HL-60/S4 treated with phorbol 12-myristate 13-acetate at 8.2 ng/mL for 4 days and 3 days (cell line): ENCODE data around the gene AIG1.
"Not testable (repeated sequence)": the region's sequence is repeated elsewhere in the genome, so short reads cannot be mapped to it uniquely, and the experiment has no call there.

ENCODE experiments used
- in situ Hi-C: fragments of 300-500 bp; cut with MboI; formaldehyde crosslinking; loops from 2 replicates; pipeline ENCODE4 v1.15.0; 2022; ENCODE audit warnings: low sequenced_read_pairs

Gene AIG1

DNA sequence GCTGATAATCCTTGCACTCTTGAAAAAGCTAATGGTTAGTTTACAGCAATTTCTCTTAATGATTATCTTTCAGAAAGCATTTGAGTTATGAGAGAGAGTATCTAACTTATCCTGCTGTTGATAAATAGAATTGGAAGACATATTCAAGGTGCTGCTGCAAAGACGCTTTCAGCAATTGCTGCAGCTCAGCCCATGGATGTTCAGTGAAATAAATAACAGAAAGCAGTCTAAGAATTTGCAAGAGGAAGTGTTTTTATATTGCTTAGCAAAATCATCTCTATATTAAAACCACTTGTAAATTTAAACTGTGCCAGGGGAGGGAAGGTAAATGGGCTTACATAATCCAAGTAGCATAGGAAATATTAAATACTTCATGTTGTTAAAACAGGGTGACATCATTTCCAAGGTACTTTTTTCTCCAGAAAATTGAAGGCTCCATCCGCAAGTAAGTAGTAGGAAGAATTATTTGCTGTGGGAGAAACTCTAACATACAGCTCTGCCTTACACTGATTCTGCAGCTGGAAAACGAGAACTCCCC is 201.3 kb downstream of the AIG1 start:
- in situ Hi-C loops: no loop called here

DNA sequence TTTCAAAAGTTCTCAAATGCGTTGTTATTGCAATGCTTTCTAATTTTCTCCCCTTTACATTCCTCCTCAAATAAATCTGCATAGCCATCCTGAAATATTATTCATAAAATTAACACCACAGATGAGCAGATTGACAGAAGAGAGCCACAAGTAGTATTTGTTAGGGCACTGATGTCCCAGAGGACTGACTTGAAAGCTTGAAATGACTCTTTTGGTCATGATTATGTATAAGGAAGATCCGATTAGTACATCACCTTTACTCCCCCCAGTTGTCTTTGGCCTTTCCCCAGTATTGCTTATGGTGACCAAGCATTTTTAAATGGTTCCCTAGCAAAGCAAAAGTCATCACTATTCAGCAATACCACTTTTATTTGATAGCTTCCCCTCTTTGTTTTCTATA is 202.2 kb downstream of the AIG1 start:
- in situ Hi-C loops: no loop called here

DNA sequence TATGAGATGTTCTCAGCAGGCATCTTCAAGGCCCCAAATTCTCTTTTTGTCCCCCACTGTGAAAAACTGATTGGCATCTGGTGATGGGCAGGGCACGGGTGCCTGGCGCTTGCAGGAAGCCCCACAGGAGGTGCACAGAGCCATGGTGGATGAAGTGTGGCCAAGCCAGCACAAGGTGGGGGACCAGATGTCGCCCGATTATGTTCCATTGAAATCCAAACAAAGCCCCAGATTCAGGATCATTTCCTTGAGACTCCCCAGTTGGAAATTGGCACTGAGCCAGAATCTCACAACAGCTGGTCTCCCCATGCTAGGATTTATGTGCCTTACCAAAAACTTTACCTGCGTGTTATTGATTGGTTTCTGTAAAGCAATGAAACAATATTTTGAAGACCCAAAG is 203.7 kb downstream of the AIG1 start:
- in situ Hi-C loops: no loop called here

DNA sequence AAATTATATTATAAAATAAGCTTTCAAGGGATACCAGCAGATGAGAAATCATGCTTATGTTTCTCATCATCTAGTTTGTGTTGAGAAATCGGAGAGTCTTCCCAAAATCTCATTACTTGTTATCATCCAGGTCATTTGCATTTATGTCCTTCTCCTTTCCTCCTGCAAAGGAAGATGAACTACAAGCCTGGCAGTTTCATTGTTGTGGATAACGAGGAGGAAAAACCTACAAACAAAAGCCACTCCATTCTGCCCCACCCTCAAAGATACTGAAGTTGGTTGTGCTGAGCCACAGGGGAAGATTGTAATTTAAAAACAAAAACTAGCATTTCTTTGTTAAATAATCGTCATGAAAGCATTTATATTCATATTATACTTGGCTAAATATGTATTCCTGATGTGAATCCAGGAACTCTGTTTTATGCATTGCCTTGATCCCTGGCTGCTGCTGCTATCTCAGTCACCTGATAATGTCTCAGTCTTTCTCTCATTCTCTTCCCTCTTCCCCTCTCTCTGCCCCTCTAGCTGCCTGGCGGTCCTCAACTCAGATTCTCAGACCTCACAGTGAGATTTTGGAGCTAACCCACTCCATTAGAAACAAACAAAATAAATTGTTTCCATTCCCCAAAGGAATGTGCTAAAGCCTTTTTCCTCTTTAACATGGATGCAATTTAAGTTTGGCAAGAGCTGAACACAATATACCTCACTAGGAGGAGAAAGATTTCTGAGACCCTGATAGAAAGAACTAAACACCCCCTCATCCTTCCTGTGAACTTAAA is 204.5 kb downstream of the AIG1 start:
- in situ Hi-C loops: no loop called here

DNA sequence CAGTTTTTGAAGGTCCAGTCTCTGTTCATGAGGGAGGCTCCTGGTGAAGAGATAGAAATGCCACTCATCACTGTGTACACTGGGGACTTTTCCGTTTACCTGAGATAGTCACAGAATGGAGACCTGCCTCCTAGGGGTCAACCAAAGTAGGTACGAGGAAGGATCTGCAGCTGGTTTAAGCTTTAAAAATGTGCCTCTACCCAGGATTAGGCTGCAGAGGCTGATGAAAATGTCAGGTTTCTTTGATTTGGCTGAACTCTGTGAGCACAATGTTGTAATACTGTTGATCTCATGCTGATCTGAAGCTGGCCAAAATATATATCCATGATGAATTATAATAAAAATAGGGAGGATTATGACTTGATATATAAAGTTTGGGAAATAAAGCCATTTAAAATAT is 207.1 kb downstream of the AIG1 start:
- in situ Hi-C loops: no loop called here

DNA sequence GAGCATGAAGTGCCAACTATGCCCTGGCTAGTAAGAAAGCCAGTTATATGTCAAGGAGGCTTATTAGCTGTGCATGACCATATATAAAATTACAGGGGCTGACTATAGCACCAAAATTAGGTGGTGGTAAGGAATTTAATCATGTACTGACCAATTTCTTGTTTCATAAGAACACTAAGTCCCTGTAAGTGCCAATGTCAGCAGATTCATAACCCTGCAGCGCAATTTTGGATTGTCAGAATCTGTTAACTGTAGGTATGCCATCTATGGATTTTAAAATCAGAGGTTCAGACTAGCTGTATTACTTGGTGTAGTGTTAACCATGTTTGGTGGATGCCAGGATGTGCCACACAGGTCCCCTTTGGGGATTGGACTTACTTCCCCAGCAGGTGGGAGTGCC is 207.8 kb downstream of the AIG1 start:
- in situ Hi-C loops: no loop called here

DNA sequence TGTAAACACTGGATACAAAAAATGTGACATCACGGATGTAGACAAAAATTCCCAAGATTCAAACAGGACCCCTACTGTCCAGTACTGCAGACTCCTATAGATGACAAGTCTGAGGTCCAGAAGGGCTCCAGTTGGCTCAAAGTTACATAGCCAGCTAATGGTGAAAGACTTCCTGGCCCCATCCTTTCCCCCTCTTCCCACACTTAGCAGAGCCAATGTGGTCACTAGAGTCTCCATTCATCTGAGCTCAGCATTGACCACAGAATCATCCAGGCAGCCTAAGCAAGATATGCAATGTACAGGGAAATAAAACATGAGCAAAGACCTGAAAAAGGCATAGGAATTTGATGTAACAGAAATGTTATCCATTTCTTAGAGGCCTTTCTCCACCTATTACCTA is 209.3 kb downstream of the AIG1 start:
- in situ Hi-C loops: no loop called here

DNA sequence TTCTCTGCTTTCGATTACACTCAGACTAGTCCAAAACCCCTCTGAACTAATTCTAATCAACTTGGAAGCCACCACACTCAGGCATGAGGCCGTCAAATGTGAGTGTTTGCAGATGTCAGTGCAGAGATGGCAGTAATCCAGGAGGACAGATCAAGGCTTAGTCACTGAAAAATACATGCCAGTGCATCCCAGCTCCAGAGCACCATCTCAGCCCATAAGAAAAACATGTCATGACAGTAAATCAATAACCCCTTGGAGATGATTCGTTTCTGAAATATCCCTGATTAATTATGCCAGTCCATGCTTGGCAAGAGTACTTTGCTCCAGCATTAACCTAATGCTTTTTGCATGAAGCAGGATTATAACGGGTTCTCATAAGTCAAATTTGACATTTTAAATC is 210.3 kb downstream of the AIG1 start:
- in situ Hi-C loops: no loop called here

DNA sequence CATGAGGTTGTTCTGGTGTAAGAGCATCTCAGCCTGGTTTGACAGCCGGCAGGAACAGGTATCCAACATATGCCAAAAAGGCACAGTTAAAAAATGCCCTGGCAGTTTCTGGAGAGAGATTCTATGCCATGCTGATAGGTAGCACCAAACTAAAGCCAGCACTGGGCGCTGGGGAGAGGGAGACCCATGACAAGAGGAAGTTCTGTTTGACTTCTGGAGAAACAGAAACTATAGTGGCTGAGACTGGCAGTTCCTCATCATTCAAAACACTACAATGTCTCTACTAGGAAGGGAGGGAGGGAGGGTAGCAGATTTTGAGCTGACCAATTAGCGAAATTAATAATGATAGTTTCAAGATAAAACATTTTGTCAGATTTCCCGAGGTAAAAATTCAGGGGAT is 215.7 kb downstream of the AIG1 start:
- in situ Hi-C loops: no loop called here

DNA sequence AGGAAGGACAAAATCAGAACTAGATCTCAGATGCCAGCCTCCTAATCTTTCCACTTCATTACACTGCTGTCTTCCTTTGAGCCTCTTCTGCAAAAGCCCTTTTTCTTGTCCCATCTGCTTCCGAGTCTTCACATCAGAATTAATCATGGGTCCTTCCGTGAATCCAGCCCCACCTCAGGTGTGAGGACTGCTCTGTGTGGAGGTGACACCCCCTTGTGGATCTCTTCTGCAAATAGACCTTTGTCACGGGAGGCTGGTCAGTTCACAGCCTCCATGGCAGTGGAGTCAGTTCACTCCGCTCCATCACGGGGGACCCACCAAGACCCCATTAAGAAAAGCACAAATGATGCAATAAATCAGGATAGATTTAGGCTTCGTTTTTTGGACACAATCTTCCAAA is 218.7 kb downstream of the AIG1 start:
- in situ Hi-C loops: no loop called here

DNA sequence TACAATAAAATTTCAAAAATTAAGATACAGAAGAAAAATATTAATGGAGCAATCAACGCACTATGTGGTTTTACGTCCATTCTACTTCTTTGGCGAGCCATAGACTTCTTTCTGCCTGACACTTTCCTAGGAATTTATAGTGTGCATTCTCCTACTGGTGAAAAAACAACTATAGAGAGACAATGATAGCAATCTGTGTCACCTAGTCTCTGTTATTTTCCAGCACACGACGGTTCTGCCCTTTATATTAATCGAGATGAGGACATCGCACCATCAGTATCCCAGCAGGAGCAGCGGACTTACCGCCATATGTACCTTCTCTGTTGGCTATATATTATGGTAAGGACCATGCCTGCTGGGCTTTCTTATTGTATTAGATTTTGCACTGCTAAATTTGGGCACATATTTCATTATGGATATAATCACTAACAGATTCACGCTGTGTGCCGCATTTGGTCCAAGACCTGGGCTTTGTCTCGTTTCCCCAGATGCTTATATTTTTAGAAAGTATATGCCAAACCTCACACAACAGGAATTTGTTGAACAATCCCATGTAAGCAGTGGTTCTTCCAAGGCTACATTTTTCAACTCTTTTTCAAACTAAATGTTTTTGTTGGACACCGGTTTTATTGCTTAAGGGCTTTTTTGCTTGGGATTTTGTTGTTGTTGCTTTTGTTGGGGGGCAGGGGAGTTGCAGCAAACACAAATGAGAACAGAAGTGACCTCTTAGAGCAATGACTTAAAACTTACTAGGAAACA is 223.4 kb downstream of the AIG1 start:
- in situ Hi-C loops: no loop called here

DNA sequence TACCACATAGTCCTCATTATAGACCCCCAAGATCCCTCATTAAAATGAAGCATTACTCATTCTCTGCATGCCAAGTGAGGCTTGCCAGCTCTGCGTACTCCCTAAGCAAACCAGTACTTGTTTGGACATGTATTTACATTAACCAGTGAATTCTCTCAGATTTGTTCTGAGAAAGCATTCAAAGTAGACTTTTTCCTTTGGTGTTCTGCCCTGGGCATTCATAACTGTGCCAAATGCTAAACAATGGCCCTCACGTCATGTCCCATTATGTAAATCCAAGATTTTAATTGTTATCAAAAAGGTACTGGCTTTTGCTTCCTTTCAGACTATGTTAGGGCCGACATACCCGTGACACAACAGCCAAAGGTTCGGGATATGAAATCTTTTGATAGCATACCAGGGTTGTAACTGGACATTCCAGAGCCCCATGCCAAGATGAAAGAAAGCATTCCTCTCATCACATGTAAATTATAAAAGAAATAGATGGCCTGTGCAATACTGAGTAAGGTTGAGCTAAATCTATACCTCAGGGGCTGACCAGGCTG is 225.6 kb downstream of the AIG1 start:
- in situ Hi-C loops: no loop called here

DNA sequence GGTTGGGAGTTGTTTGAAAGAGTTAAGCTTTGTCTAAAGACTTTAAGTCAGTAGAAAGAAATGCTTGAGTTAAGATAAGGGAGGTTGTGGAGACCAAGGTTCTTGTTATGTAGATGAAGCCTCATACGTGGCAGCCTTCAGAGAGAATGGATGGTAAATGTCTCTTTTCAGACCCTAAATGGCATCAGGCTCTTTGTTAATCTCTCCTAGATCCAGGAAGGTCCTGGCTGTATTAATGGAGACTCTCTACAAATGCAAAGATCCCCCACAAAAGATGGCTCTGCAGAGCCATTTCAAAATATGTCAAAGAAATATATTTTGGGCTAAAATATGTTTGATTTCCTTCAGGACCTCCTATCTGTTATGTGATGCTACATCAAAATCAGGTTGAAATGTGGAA is 228.2 kb downstream of the AIG1 start:
- in situ Hi-C loops: no loop called here

DNA sequence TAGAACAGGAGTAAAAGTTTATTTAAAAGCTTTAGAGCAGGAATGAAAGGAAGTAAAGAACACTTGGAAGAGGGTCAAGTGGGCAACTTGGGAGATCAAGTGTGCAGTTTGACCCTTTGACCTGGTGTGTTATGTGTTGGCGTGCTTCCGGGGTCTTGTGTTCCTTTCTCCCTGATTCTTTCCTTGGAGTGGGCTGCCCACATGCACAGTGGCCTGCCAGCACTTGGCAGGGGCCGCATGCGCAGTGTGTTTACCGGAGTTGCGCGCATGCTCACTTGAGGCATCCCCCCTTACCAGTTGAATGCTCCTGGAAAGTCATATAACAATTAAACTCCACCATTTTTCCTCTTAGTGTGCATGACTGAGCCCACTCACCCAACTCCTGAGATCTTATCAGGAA is 229.5 kb downstream of the AIG1 start:
- in situ Hi-C loops: no loop called here

DNA sequence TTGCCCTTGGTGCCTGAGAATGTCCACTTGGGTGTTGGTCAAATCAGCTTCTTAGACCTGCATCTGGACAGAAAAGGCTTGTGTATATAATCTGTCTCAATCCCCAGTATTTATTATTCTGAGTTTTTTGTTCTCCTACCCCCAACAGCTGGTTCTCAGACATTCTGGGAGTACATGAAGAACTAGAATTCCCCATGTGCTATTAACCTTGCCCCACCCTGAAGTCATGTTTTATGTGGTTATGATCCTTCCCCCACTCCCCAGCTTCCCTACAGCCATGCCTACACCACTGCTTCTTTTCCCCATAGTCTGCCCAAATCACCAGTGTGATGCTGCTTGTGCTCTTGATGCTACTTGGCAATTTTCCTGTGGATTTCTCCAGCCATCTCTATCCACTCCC is 232.8 kb downstream of the AIG1 start:
- in situ Hi-C loops: no loop called here

DNA sequence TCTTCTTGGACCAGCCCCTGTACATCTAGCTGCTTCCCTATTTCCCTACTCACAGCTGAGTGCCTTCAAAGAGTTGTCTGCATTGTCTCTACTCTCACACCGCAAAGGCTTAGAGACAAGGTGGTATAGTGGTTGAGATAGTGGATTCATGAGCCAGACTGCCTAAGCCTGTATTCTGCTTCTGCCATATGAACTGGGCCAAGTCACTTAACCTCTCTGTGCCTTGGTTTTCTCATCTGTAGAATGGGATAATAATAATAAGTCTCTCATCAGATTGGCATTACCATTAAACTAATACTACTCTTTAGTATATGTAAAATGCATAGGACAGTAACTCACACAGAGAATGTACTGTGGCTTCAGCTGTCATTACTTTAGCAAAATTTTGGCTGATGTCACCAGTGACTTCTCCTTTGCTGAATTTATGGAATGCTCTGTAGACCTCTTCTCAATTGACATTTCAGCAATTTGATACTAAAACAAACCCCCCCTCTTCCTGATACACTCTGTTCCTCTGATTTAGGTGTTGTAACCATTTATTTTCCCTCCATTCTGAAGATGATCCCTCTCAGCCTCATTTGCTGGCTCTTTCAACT is 233.7 kb downstream of the AIG1 start:
- in situ Hi-C loops: no loop called here

DNA sequence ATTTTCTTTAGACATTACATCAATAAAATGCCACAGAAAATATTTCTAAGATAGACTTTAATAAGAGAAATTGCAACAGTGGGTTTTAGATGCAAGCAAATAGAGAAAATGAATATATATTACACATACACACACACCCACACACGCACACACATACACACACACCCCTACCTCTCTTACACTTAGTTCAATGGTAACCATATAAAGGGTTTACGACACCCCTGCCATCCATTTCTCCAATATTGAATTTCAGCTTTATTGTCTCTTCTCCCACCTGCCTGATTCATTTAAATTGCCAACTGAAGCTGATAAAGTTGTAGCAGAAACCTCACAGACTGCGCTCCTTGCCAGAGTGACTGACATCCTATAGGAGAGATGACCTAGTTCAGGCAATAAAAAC is 235.2 kb downstream of the AIG1 start:
- in situ Hi-C loops: no loop called here

DNA sequence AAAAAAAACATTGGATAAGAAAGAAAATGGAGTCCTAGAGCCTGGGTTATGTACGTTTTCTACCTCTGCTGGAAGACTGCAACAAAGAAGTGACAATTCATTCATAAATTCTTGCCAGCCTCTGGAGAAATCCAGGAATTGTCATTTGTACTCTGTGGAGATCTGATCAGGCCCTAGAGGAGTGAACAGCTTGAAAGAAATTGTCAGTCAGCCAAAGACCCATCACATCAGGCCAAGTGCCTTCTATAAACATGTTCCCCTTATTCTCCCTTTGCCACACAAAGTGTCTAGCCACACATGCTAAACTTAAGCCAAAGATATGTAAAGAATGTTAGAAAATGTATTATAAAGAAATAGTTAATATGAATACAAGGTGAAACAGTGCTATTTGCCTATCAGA is 237.4 kb downstream of the AIG1 start:
- in situ Hi-C loops: no loop called here

DNA sequence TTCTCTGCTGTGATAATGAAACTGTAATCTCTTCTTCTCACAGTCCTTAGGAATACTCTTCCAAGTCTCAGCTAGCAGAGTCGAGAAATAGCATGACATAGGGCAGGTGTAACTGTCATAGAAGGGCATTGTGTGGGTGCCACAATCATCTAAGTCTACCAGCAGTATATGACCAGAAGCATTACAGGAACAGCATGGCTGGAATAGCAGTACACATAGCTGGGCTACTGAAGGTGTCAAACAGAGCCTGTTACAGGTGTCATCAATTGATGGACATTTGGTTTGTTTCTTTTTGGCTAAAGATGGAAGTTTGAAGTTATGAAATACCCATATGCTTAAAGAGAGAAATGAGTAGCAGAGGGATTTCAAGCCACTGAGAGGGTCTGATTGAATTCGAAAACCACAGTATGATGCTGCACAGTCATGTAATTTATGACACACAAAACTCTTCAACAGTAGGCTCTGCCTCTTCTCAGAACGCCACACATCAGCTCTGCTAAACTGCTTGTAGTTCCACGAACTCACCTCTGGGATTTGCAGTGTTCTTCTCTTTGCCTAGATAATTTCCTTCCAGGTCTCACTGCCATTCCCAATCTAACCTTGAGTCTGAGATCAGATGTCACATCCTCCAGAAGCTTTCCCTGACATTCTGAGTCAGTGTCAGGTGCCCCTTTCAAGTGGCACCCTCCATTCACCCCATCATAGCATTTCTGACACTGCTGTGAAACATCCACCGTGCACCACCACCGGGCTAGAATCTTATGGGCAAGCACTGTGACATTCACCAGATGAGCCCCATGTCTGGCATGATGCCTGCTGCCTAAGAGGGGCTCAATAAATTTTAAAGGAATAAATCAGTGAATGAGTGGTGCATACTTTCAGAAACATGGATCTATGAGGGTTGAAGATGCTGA is 238.8 kb downstream of the AIG1 start:
- in situ Hi-C loops: no loop called here

DNA sequence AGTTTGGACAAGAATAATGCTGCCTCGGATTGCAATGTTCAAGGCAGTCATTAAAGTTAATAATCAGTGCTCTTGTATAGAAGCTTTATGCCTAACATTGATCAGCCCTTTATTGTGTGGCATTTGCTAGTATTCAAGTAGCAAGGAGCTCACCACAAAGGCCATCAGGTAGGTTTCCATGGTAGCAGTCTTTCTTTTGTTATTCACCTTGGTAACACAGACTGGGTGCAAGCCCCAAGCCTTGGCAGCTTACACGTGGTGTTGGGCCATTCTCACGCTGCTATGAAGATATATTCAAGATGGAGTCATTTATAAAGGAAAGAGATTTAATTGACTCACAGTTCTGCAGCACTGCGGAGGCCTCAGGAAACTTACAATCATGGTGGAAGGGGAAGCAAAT is 240.5 kb downstream of the AIG1 start:
- in situ Hi-C loops: no loop called here

DNA sequence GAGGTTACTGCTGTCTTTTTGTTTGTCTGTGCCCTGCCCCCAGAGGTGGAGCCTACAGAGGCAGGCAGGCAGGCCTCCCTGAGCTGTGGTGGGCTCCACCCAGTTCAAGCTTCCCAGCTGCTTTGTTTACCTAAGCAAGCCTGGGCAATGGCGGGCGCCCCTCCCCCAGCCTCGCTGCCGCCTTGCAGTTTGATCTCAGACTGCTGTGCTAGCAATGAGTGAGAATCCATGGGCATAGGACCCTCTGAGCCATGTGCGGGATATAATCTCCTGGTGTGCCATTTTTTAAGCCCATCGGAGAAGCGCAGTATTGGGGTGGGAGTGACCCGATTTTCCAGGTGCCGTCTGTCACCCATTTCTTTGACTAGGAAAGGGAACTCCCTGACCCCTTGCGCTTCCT is 247.1 kb downstream of the AIG1 start:
- in situ Hi-C loops: not testable (repeated sequence)
